Kidney tubule cell (primary cell): Measurements from ENCODE around the gene PGAM1.
A peak's percentile ranks its signal among the peaks of the same experiment; 100 is the strongest.
"Not testable (repeated sequence)": the region's sequence is repeated elsewhere in the genome, so short reads cannot be mapped to it uniquely, and the experiment has no call there.

Source experiments
- DNase-seq: peaks from one replicate; pipeline ENCODE4 v3.0.0-alpha.2; 2018; ENCODE audit warnings: low spot score

Gene PGAM1

DNA sequence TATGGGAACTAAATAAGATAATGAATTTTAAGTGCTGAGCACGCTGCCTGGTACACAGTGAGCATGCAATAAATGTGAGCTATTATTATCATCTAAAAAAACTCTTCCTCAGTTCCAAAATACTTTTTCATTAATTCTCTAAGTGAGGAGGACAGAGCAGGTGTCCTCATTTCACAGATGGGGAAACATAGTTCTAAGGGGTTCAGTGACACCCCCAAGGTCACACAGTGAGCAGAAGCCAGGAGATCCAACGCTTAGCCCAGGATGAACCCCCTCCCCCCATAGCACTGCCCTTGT, 18.1 kb upstream of the PGAM1 start:
- DNase-seq = no peak

DNA sequence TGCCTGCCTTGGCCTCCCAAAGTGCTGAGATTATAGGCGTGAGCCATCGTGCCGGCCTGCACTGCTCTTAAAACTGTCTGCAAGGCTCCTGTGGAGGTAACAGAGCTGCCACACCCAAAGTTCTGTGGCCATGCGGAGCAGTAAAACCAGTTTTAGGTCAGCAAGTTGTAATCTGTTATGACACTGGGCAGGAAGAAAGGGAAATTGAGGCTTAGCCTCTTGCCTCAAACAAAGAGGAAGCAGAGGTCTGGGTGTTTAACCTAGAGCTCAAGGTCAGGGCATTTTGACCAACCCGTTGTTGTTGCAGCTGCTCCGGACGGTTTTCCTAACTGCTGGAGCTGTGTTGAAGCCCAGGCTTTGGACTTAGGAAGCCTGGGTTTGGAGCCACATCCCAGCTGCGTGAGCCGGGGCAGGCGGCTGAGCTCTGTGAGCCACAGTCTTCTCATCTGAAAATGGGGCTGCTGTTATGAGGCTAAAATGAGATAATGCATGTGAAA, 17.4 kb upstream of the PGAM1 start:
- DNase-seq = no peak

DNA sequence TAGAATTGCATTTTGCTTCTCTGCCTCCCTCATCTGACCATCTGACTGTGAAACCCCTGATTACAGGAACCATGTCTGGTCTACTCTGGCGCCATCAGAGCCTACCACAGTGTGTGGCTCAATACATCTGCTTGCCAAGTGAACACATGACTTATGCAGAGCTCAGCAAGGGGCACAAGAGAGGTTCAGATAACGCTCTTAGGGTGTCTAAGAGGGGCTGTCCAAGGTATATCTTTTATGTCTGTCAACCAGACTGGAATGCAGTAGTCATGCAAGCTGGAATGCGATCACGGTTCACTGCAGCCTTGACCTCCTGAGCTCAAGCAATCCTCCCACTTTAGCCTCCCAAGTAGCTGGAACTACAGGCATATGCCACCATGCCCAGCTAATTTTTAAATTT, 14.6 kb upstream of the PGAM1 start:
- DNase-seq = peak; percentile 94

DNA sequence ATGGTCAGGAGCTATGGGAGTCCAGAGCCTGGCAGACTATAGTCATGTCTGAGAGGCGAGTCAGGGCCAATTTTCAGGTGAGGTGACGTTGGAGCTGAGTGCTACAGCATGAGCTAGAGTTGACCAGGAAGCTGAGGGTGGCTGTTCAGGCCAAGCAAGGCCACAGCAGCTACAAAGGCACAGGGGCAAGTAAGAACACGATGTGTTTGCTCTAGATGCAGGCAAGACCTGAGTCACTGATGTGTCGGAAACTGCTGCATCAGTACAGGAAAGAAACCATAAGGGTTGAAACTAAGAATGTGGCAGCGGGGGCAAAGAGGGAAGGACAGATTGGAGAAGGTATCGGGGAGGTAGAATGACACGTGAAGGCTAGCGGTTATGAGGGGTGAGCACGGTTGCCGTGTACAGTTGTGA, 13.1 kb upstream of the PGAM1 start:
- DNase-seq = peak; percentile 97

GRCh38 chr10:97416565-97416964, 9.4 kb upstream of the PGAM1 start:
- no peak for DNase-seq

DNA sequence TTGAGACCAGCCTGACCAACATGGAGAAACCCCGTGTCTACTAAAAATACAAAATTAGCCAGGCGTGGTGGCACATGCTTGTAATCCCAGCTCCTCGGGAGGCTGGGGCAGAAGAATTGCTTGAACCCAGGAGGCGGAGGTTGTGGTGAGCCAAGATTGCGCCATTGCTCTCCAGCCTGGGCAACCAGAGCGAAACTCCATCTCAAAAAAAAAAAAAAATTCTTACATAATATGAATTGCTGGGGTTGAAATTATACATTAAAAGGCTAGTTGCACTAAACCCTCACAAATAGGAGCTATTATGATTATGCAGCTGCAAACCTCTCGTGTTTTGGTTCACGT, 2.3 kb upstream of the PGAM1 start:
- DNase-seq = not testable (repeated sequence)

DNA sequence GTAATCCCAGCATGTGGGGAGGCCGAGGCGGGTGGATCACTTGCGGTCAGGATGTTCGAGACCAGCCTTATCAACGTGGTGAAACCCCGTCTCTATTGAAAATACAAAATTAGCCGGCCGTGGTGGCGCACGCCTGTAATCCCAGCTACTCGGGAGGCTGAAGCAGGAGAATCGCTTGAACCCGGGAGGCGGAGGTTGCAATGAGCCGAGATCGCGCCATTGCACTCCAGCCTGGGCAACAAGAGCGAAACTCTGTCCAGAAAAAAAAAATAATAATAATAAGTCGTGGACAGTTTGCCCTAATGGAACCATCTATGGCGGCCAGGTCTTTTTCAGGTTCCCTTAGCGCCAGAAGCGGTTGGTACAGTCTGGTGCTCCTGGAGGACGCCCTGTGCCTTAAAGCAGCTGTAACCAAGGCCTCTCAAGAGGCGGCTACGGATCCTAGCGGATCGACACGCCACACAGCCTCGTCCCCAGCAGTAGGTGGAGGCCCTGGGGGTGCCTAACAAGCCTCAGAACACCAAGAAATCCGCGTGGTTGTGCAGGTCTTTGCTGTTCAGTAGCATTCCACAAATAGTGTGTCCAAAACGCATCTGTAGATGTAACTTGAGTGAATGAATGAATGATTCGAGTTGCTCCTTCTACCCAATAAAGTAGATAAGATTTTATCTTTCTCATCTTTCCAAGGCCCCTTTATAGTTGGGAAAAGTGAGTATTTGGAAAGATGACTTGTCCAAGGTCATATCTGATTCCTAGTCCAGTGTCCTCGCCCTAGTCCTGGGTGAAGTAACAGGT, 982 bp downstream of the PGAM1 start:
- no peak for DNase-seq

DNA sequence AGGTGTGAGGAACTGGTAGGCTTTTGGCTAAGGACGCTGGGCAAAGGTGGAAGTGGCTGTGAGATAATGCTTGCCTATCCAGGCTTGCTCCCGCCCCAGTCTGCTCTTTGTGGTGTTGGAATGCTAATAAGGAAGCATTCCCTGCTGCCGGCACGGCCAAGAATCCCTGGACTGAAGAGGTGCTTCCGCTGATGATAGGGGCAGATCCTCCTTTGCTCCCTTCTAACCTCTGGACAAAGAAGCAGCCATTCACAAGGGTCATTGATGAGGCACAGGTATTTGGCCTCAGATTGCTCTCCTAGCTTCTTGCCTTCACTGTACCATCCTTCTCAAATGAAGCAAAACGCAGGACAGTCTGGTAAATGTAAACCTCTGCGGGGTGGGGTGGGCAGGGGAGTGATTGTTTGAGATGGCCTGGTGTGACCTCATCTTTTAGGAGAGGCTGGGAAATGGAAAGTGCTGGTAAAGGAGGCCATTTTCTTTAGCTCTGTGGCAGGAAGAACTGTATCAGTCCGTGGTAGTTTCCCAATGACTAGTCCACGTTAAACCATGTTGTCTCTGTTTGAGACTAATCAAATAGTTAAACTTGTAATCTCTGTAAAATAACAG, 1.7 kb downstream of the PGAM1 start:
- DNase-seq = peak; percentile 85

DNA sequence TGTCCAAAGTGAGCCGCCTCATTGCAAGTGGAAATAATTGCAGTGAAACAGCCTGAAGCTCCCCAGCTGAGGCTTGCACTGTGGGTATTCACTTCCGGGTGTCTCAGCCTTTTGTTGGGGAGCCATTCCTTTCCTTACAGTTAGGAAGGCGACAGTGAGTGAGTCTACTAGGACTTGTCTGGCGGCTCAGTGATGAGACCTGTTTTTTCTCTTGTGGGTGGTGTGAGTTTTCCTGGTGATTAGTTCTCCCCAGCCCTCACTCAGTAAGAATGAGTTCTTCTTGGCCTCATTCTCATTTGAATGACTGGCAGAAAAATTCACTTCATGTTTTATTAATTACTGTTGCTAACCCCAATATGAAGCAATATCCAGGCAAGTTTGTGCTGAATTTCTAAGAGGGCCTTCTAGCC, 2.6 kb downstream of the PGAM1 start:
- DNase-seq = peak; percentile 49

DNA sequence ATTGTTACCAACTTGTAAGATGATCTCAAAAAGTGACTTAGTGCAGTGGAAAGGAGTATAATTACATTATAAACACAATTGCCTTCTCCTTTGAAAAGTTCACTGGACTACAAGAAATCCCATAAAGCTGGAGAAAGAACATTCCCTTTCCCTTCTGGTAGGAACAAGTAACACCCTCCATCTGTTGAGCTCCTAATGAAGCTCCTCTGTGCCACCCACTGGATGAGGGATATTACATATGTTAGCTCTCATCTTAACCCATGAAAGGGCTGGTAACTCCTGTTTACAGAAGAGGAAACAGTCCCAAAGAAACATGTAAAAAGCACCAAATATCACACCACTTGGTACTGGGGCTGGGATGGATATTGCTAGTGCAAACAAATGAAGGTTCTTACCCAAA, 8.1 kb downstream of the PGAM1 start:
- DNase-seq = no peak

DNA sequence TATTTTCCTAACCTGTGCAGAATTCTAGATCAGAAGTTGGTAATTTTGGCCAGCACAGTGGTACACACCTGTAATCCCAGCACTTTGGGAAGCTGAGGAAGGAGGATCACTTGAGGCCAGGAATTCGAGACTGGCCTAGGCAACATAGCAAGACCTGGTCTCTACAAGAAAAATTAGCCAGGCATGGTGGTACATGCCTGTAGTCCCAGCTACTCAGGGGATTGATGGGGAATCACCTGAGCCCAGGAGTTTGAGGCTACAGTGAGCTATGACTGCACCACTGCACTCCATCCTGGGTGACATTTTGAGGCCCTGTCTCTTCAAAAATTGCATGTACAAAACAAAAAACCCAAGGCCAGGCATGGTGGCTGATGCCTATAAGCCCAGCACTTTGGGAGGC, 8.6 kb downstream of the PGAM1 start:
- DNase-seq = no peak

DNA sequence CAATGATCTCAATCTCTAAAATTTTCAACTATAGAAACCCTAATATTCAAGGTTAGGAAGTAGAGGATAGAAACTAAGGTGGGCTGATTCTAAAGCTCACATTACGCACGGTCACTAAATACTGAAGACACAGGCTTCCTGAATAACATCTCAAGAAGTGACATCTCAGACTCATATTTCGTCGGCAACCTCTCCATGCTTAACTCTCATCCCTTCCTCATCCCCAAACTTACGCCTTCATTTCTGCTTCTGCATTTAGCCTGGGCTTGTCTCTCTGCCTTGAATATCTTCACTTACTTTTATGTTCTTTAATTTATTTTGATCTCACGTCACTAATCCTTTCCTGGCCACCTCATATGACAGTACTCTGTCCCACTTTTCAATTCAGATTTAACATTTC, 9.2 kb downstream of the PGAM1 start:
- no peak for DNase-seq

DNA sequence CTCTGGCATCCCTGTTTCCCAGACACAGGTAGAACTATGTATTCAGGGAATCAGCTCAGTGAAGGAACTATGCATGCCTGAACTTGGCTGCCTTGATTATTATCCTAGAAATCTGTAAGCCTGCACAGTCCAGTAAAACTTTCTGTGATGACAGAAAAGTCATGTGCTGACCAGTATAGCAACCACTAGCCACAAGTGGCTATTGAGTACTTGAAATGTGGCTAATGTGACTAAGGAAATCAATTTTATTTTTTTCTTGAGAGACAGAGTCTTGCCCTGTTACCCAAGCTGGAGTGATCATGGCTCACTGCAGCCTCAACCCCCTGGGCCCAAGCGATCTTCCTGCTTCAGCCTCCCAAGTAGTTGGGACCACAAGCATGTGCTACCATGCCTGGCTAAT, 16.3 kb downstream of the PGAM1 start:
- DNase-seq = peak; percentile 67

GRCh38 chr10:97444212-97444611, 18.2 kb downstream of the PGAM1 start:
- DNase-seq = no peak

GRCh38 chr10:97445357-97445721, 19.3 kb downstream of the PGAM1 start:
- no peak for DNase-seq

DNA sequence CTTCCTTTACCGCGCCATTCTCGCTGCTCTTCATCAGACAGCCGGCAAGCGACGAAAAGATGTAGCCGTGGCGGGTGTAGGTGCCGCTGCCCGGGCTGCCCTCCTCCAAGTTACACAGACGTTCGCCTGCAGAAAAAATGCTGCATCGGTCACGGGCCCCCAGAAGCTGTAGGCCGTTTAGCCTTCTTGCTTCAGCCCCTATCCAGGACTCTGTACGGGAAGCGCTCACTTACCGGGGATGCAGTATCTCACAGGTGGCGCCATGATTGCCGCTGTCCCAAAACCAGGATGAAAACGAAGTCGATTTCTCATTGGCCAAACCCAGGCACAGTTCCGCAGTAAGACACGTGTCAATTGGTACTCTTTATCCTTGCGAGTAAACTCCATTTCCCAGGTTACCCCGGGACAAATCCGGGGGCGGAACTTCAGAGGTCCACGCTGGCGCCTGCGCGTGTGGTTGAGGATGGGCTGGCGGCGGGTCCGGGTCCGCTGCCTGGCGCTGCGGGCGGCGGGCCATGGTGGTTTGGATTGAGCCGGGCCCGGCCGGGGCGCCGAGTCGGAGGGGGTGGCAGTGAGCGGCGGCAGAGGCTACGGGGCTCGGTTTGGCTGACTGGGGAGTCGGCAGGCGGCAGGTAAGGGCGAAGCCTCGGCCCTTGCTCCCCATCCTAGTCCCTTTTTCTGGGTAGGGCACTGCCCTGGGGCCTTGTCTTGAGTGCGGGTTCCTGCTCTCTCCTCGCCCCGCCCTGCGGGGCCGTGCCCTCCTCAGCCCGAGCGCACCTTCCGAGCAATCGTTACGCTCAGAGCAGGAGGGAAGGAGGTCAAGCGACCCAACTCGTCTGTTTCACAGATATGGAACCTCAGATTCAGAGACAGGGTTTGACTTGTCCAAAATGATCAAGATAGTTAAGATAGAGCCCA, 20.0 kb downstream of the PGAM1 start, which contains the start of the genes EXOSC1 and ZDHHC16:
TSS of gene EXOSC1 (minus strand) at position 285 of the 918 bp plus-strand sequence. CDS start at position 264, 21 bp downstream.
TSS of gene ZDHHC16 (plus strand) at position 454 of the 918 bp plus-strand sequence. CDS start 5,501 bp downstream, outside the sequence.
- peak; percentile 97 for DNase-seq

GRCh38 chr10:97450828-97451227, 24.8 kb downstream of the PGAM1 start:
- DNase-seq = peak; percentile 66

DNA sequence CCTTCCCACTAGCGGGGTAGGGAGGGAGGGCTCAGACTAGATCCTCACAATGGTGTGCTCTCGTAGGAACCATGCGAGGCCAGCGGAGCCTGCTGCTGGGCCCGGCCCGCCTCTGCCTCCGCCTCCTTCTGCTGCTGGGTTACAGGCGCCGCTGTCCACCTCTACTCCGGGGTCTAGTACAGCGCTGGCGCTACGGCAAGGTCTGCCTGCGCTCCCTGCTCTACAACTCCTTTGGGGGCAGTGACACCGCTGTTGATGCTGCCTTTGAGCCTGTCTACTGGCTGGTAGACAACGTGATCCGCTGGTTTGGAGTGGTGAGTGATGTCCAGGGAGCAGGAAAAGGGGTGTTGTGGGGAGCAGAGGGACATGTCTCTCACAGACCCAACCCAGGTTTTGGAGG, 25.6 kb downstream of the PGAM1 start:
- DNase-seq = no peak

- no peak for DNase-seq
Measured at GRCh38 chr10:97452352-97452751, 26.4 kb downstream of the PGAM1 start.

- DNase-seq = no peak
Measured at GRCh38 chr10:97454330-97455036, 28.5 kb downstream of the PGAM1 start.

DNA sequence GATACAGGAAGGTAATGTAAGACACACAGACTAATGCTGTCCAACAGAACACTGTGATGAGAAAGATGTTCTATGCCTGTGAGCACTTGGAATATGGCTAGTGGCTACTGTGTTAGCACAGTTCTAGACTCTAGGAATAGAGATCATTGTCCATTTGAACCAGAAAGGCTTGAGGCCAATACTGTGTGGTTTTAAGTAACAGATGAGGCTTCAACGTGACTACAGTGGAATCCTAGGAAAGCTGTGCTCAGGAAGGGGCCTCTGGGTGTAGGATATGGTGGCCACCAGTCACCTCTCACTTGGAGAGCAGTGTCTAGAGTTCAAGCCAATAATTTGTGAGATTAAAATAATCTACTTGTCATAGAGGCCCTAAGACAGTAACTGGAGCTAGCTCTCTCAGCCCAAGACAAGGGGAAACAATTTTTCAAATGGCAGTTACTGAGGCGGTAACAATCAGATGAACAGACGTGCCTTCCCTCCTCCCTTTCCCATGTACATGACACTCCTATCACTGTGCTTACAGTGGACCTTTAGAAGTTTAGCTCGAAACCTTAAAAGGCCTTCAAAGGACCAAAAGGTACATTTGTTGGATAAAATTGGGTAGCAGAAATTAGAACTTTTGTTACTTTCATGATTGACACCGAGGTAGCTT, 30.2 kb downstream of the PGAM1 start:
- no peak for DNase-seq

- DNase-seq = no peak
Measured at GRCh38 chr10:97456686-97457065, 30.7 kb downstream of the PGAM1 start.
